Tibial nerve (tissue), 4 donors: Measurements from ENCODE around the gene TRIM38. TPM values are rescaled to one million over a fixed set of nuclear protein-coding genes. Genes with fewer than 3 reads are reported as not detected.
A peak's percentile ranks its signal among the peaks of the same experiment; 100 is the strongest.
"Not testable (repeated sequence)": the region's sequence is repeated elsewhere in the genome, so short reads cannot be mapped to it uniquely, and the experiment has no call there.

Experiments used
- DNase-seq, 2 donors: peaks; one replicate each; pipeline ENCODE4 v3.0.0-alpha.2; 2019; ENCODE audit warnings: low spot score in 2 of 2
- H3K27ac ChIP-seq, 4 donors: fragments of 200-600 bp; sonication (generic) in 3 of 4; one replicate each; pipeline ENCODE4 v1.5.1; 2017 to 2019; ENCODE audit warnings: mild to moderate bottlenecking in 1 of 4
- H3K27me3 ChIP-seq, 2 donors: fragments of 200-600 bp; sonication (generic) in 1 of 2; one replicate each; pipeline versions ENCODE4 v1.5.1 to v1.6.0; 2017 to 2019
- H3K36me3 ChIP-seq, 3 donors: fragments of 200-600 bp; sonication (generic); one replicate each; pipeline ENCODE4 v1.5.1; 2018 to 2019
- H3K4me1 ChIP-seq, 4 donors: fragments of 200-600 bp; sonication (generic) in 3 of 4; one replicate each; pipeline ENCODE4 v1.5.1; 2017 to 2019
- H3K4me3 ChIP-seq, 4 donors: fragments of 200-600 bp; sonication (generic) in 3 of 4; one replicate each; pipeline ENCODE4 v1.5.1; 2017 to 2019; ENCODE audit warnings: mild to moderate bottlenecking in 1 of 4, moderate library complexity in 1 of 4
- H3K9me3 ChIP-seq, 4 donors: fragments of 200-600 bp; sonication (generic) in 3 of 4; one replicate each; pipeline ENCODE4 v1.5.1; 2017 to 2019
- EP300 ChIP-seq, 2 donors: sonication (generic); formaldehyde crosslinking; IDR thresholded peaks; one replicate each; pipeline ENCODE4 v1.6.1; 2017; ENCODE audit warnings: antibody characterized with exemption in 2 of 2, mild to moderate bottlenecking in 1 of 2
- POLR2A ChIP-seq, 2 donors: fragments of 450-650 bp; IDR thresholded peaks; one replicate each; pipeline ENCODE4 v1.6.1; 2017; ENCODE audit warnings: antibody characterized with exemption in 2 of 2, mild to moderate bottlenecking in 2 of 2, moderate library complexity in 2 of 2
- WGBS, 2 donors: methylation state at CpG; one replicate each; pipeline ENCODE4 v1.1.5; 2018; 5-methylcytosine and 5-hydroxymethylcytosine counted together
- total RNA-seq, 4 donors: library from RNA; depleted of rRNA; stranded (reverse); fragments of >200 nt; gene quantifications; one replicate each; pipeline ENCODE4 v1.1.0, GENCODE V29; 2016
- TF ChIP-seq, protein P1 (sequence below), 5 experiments: fragments of 200-600 bp in 3 of 5; fragments of 450-650 bp in 2 of 5; sonication (generic) in 3 of 5; IDR thresholded peaks; one replicate each; pipeline ENCODE4 v1.5.1; 2016 to 2019; ENCODE audit warnings: antibody characterized with exemption in 5 of 5, mild to moderate bottlenecking in 3 of 5, moderate library complexity in 2 of 5

TRIM38 gene
- total RNA-seq, 4 donors from 2014 or later, result 8.8 to 12.2 (median 9.5) TPM

GRCh38 chr6:25942561-25943147 is 19.9 kb upstream of the TRIM38 start:
- no peak overlapping the region for H3K27ac ChIP-seq
- 37 to 38% methylated on average over 3 of the region's 3 CpGs for WGBS, 2 donors
- H3K4me1 ChIP-seq, result no peaks in the 10 kb centered on the region
- no peaks in the 10 kb centered on the region for H3K36me3 ChIP-seq
- no peak overlapping the region for H3K4me3 ChIP-seq
- H3K27me3 ChIP-seq, result no peaks in the 10 kb centered on the region
- TF ChIP-seq POLR2A (IDR thresholded peaks at IDR 0.05) (no peak), EP300 (IDR thresholded peaks at IDR 0.05) (no peak)
- TF ChIP-seq, protein P1, sequence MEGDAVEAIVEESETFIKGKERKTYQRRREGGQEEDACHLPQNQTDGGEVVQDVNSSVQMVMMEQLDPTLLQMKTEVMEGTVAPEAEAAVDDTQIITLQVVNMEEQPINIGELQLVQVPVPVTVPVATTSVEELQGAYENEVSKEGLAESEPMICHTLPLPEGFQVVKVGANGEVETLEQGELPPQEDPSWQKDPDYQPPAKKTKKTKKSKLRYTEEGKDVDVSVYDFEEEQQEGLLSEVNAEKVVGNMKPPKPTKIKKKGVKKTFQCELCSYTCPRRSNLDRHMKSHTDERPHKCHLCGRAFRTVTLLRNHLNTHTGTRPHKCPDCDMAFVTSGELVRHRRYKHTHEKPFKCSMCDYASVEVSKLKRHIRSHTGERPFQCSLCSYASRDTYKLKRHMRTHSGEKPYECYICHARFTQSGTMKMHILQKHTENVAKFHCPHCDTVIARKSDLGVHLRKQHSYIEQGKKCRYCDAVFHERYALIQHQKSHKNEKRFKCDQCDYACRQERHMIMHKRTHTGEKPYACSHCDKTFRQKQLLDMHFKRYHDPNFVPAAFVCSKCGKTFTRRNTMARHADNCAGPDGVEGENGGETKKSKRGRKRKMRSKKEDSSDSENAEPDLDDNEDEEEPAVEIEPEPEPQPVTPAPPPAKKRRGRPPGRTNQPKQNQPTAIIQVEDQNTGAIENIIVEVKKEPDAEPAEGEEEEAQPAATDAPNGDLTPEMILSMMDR (IDR thresholded peaks at IDR 0.05), result peak in 3 of 5 experiments; percentile 11 to 20 (median 17)
- H3K9me3 ChIP-seq, result no peaks in the 10 kb centered on the region
- DNase-seq, result no peak

GRCh38 chr6:25943887-25944286 is 18.7 kb upstream of the TRIM38 start:
- H3K27me3 ChIP-seq, result no peaks in the 10 kb centered on the region
- no peak overlapping the region for H3K4me3 ChIP-seq
- no peak overlapping the region for H3K27ac ChIP-seq
- WGBS, 2 donors, result 88 to 95% methylated on average over 1 of the region's 1 CpG
- DNase-seq, result no peak
- TF ChIP-seq, protein P1 (IDR thresholded peaks at IDR 0.05), result no peak
- no peak for TF ChIP-seq POLR2A (IDR thresholded peaks at IDR 0.05)
- TF ChIP-seq EP300 (IDR thresholded peaks at IDR 0.05), result no peak
- H3K9me3 ChIP-seq, result no peaks in the 10 kb centered on the region
- H3K4me1 ChIP-seq, result no peaks in the 10 kb centered on the region
- no peaks in the 10 kb centered on the region for H3K36me3 ChIP-seq

GRCh38 chr6:25944688-25945574 is 17.7 kb upstream of the TRIM38 start:
- no peak overlapping the region for H3K27ac ChIP-seq
- WGBS, 2 donors, result 61 to 71% methylated on average over 8 of the region's 8 CpGs
- no peaks in the 10 kb centered on the region for H3K4me1 ChIP-seq
- no peak for DNase-seq
- H3K4me3 ChIP-seq, result no peak overlapping the region
- TF ChIP-seq EP300 (IDR thresholded peaks at IDR 0.05) (no peak), POLR2A (IDR thresholded peaks at IDR 0.05) (no peak)
- TF ChIP-seq, protein P1 (IDR thresholded peaks at IDR 0.05), result no peak
- H3K27me3 ChIP-seq, result no peaks in the 10 kb centered on the region
- peaks cover 0 to 5% (median 0%) of the 10 kb centered on the region in 4 donors for H3K9me3 ChIP-seq
- H3K36me3 ChIP-seq, result no peaks in the 10 kb centered on the region

GRCh38 chr6:25945738-25946137 is 16.9 kb upstream of the TRIM38 start:
- not testable (repeated sequence) for H3K4me3 ChIP-seq, H3K27me3 ChIP-seq, H3K27ac ChIP-seq, H3K36me3 ChIP-seq, H3K4me1 ChIP-seq, DNase-seq, H3K9me3 ChIP-seq
- 77 to 82% methylated on average over 3 of the region's 3 CpGs for WGBS, 2 donors

DNA sequence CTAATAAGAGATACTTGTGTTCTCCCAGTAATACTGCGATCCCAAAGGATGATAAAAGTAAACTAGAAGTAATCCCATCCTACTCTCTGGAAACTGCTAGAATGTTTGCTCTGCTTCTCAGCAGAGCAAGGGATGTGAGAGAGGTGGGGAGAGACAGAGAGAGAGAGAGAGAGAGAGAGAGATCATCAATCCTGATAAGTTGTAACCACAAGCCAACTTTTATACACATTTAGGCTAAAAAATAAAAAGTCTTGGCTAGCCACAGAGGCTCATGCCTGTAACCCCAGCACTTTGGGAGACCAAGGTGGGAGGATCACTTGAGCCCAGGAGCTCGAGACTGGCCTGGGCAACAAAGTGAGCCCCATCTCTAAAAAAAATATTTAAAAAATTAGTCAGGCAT is 16.0 kb upstream of the TRIM38 start:
- 84 to 85% methylated on average over 2 of the region's 2 CpGs for WGBS, 2 donors
- H3K36me3 ChIP-seq, result no peaks in the 10 kb centered on the region
- DNase-seq, result no peak
- H3K9me3 ChIP-seq, result peaks cover 0 to 5% (median 0%) of the 10 kb centered on the region in 4 donors
- TF ChIP-seq, protein P1 (IDR thresholded peaks at IDR 0.05), result no peak
- TF ChIP-seq POLR2A (IDR thresholded peaks at IDR 0.05), result no peak
- no peak for TF ChIP-seq EP300 (IDR thresholded peaks at IDR 0.05)
- no peak overlapping the region for H3K4me3 ChIP-seq
- no peaks in the 10 kb centered on the region for H3K27me3 ChIP-seq
- H3K27ac ChIP-seq, result no peak overlapping the region
- H3K4me1 ChIP-seq, result no peaks in the 10 kb centered on the region

DNA sequence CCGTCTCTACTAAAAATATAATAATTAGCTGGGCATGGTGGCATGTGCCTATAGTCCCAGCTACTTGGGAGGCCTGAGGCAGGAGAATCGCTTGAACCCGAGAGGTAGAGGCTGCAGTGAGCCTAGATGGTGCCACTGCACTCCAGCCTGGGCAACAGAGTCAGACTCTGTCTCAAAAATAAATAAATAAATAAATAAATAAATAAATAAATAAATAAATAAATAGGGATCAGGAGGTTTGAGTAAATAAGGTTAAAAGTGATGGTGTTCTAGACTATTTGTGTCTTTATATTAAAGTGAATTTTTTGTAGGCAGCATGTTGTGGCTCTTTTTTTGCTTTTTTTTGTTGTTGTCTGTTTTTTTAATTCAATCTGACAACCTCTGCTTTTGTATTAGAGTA is 15.1 kb upstream of the TRIM38 start:
- DNase-seq, H3K36me3 ChIP-seq, H3K9me3 ChIP-seq, H3K27me3 ChIP-seq, H3K4me1 ChIP-seq, H3K4me3 ChIP-seq, H3K27ac ChIP-seq: not testable (repeated sequence)
- 94 to 96% methylated on average over 3 of the region's 3 CpGs for WGBS, 2 donors
